HL-60 (cell line): ENCODE results near the gene NADK.
A peak's percentile ranks its signal among the peaks of the same experiment; 100 is the strongest.

Experiments
- DNase-seq, 2 experiments: peaks; one replicate each; pipeline ENCODE4 v3.0.0-alpha.2; 2010 to 2020; ENCODE audit warnings: low read depth in 1 of 2, low spot score in 1 of 2
- H3K27ac ChIP-seq: fragments of 250-450 bp; sonication (Bioruptor Pico); replicated peaks from 2 replicates; pipeline ENCODE4 v1.5.1; 2020; ENCODE audit warnings: mild to moderate bottlenecking, moderate library complexity
- H3K27me3 ChIP-seq: fragments of 250-450 bp; sonication (Bioruptor Pico); 2 replicates; pipeline ENCODE4 v1.5.1; 2021; ENCODE audit warnings: mild to moderate bottlenecking, moderate library complexity; ENCODE audit not compliant: insufficient read depth, poor library complexity, severe bottlenecking
- H3K4me3 ChIP-seq: replicated peaks from 2 replicates; pipeline ENCODE4 v1.5.1; 2011; ENCODE audit warnings: mild to moderate bottlenecking, control low read depth, low read length; ENCODE audit not compliant: insufficient read depth
- CTCF ChIP-seq: IDR thresholded peaks from one replicate; pipeline ENCODE4 v1.5.1; 2011; ENCODE audit warnings: low read length, control low read depth, inconsistent platforms; ENCODE audit not compliant: insufficient read depth
- GABPA ChIP-seq: IDR thresholded peaks from 2 replicates; pipeline ENCODE4 v1.6.1; 2012; ENCODE audit warnings: low read depth
- POLR2AphosphoS5 ChIP-seq: IDR thresholded peaks from 2 replicates; pipeline ENCODE4 v1.6.1; 2012; ENCODE audit warnings: low read depth
- REST ChIP-seq: IDR thresholded peaks from 2 replicates; pipeline ENCODE4 v1.6.1; 2012; ENCODE audit warnings: low read depth; ENCODE audit not compliant: insufficient replicate concordance
- SPI1 ChIP-seq: IDR thresholded peaks from 2 replicates; pipeline ENCODE4 v1.6.1; 2012; ENCODE audit warnings: low read depth, mild to moderate bottlenecking, borderline replicate concordance

Gene NADK

DNA sequence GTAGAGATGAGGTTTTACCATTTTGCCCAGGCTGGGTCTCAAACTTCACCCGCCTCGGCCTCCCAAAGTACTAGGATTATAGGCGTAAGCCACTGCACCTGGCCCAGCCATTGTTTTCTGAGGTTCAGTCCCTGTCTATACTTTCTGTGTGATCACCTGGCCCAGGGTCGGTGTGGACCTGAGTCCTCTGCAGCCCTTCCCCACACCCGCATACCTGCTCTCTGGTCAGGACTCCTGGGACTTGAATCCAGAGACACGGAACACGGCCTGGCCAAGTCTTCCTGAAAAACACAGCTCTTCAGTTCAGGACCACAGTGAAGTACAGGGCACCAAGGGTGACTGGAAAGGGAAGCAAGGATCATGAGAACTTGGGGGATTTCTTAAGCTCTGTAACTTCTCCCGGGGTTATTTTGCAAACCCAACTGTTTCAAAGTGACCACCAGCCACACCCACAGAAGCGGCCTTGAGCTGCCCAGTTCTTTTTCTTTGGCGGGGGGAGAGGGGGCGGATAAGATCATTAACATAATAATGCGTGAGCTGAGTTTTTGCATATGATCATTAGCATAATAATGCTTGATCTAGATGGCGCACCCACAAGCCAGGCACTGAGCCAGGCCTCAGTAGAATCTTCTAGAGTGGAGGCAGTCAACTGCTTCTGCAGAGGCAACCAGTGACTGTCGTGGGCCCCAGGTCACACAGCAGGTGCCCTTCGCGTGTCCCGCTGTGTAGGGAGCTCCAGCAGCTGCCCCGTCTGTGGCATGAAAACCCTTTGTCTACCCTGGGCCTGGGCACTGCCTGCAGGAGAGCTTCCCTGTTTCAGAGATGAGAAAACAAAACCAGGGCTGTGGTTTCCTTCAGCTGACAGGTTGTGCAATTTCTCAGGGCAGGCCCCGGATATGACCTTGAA, 1.7 kb upstream of the NADK start:
- H3K27me3 ChIP-seq, result no peaks in the 10 kb centered on the region
- peak; percentile 89 to 97 for DNase-seq
- peak overlapping the region; percentile 46 for H3K4me3 ChIP-seq
- TF ChIP-seq GABPA, result peak; percentile 58; the same call in 1 of the 2 replicates
- TF ChIP-seq CTCF, result no peak
- TF ChIP-seq SPI1, result peak; percentile 14; the same call in 1 of the 2 replicates
- no peak for TF ChIP-seq REST
- TF ChIP-seq POLR2AphosphoS5, result peak; percentile 86
- H3K27ac ChIP-seq, result peak overlapping the region; percentile 94

GRCh38 chr1:1779320-1779675, 1.0 kb upstream of the NADK start:
- no peak for DNase-seq
- Histone ChIP-seq H3K27me3 (no peaks in the 10 kb centered on the region), H3K27ac (peak overlapping the region; percentile 94), H3K4me3 (peak overlapping the region; percentile 46)
- TF ChIP-seq GABPA, result no peak

DNA sequence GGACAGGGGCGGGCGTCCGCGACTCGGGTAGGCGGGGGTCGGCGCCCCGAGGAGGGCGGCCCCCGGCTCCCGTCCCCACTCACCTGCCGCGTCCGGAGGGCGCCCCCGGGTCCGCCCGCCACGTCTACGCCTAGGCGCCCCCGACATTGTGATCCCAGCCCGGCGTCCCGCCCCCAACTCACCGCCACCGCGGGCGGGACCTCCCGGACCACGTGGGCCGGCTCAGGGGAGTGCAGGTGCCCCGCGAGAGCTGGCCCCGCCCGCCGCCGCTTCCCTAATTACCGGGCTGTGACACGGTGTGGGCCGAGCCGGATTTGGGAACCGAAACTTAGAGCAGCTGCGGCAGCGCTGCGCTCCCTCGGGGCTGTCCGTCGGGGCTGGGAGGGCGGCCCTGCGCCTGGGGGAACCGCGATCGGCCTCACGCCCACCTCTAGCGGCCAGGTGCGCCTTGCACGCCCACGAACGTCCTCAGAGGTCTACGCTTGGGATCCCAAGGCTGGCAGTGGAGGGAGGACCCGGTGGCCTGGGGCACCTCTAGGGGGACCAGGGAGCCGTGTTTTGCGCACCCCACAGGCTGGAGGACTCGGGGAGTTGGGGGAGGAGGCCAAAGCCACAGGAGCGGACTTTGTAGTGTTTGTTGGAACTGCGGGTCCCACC, 521 bp upstream of the NADK start:
- peak overlapping the region; percentile 94 for H3K27ac ChIP-seq
- peak overlapping the region; percentile 46 for H3K4me3 ChIP-seq
- H3K27me3 ChIP-seq, result no peaks in the 10 kb centered on the region
- DNase-seq, result peak; percentile 88 to 91
- TF ChIP-seq POLR2AphosphoS5 (peak; percentile 55), REST (peak; percentile 13), SPI1 (peak; percentile 80), CTCF (peak; percentile 3), GABPA (no peak)

GRCh38 chr1:1777583-1777899, 729 bp downstream of the NADK start:
- Histone ChIP-seq H3K4me3 (peak overlapping the region; percentile 88), H3K27me3 (no peaks in the 10 kb centered on the region), H3K27ac (peak overlapping the region; percentile 80)
- DNase-seq, result no peak
- TF ChIP-seq SPI1, result no peak
- TF ChIP-seq GABPA, result no peak
- TF ChIP-seq CTCF, result no peak
- TF ChIP-seq POLR2AphosphoS5, result no peak
- TF ChIP-seq REST, result no peak
